ENCODE results near the gene CRYBA4. TPM values are rescaled to one million over a fixed set of nuclear protein-coding genes. Genes with fewer than 3 reads are reported as not detected.

The CRYBA4 gene
- total and polyA plus RNA-seq, 10 of the 15 experiments (the other 5 are each of a cell fraction or from before 2014, with no cell fraction given), result 0.12 to 0.17 TPM; not detected in 8

GRCh38 chr22:26584010-26584409, 37.8 kb upstream of the CRYBA4 start:
- FAIRE-seq (no peak), ATAC-seq (no peak), DNase-seq (ENCODE audit: low read depth, low spot score) (no peak)
- intact Hi-C loops (cut with micrococcal nuclease; ENCODE audit: unreplicated experiment), result no loop called here
- Histone ChIP-seq H3K9me3 (replicated peaks; ENCODE audit: control insufficient read depth, insufficient read depth, low read length) (no peaks in the 10 kb centered on the region), H3K9ac (ENCODE audit: control insufficient read depth, insufficient read depth, low read length) (no peak overlapping the region), H4K20me1 (ENCODE audit: control insufficient read depth, insufficient read depth) (no peaks in the 10 kb centered on the region), H3K4me3 (no peak overlapping the region), H3K36me3 (ENCODE audit: control insufficient read depth in 2 of 2, insufficient read depth in 2 of 2, low read length in 1 of 2) (peaks cover 2 to 7% of the 10 kb centered on the region in 2 experiments), H3K27me3 (replicated peaks in 1 of 2; ENCODE audit: control insufficient read depth in 2 of 2, insufficient read depth in 2 of 2, low read length in 1 of 2) (no peaks in the 10 kb centered on the region), H3K27ac (ENCODE audit: control insufficient read depth, insufficient read depth) (no peak overlapping the region), H3K79me2 (ENCODE audit: control insufficient read depth, insufficient read depth, low read length) (peaks cover 27% of the 10 kb centered on the region), H3K4me2 (ENCODE audit: control insufficient read depth, insufficient read depth) (no peak overlapping the region), H2AFZ (ENCODE audit: control insufficient read depth, low read depth, low read length) (no peak overlapping the region), H3K4me1 (ENCODE audit: control insufficient read depth, insufficient read depth, low read length) (peaks cover 26% of the 10 kb centered on the region)
- SMC1A ChIA-PET (ENCODE audit: uncharacterized antibody, unreplicated experiment), result no interaction called here
- CTCF ChIA-PET, result interaction anchor here (0.7 to 1.1 kb wide), 4 partner anchors 26 to 82 kb away, joined by 3 to 4 read pairs (median 4); no protein-coding TSS in a partner anchor
- RAD21 ChIA-PET (ENCODE audit: unreplicated experiment), result interaction anchor here (1.6 kb wide), 1 partner anchor 8 kb away, joined by 5 read pairs; no protein-coding TSS in a partner anchor
- TF ChIP-seq SUPT20H (IDR thresholded peaks at IDR 0.05; ENCODE audit: borderline replicate concordance, control insufficient read depth, low read depth, low read length) (no peak), SMARCA5 (IDR thresholded peaks at IDR 0.05) (0 out of 2 replicates have a peak, but pooled peaks have one; percentile 45)
- in situ Hi-C loops (cut with MboI), result no loop called here
- 73% methylated on average over 4 of the region's 4 CpGs for WGBS (ENCODE audit: insufficient coverage, insufficient replicate concordance, low lambda C conversion rate, missing lambda C conversion rate)
- BruUV-seq (replicated peaks), result no TSS peak
- POLR2A ChIA-PET, result interaction anchor here (0.6 to 1.1 kb wide), 2 partner anchors 10 to 58 kb away, joined by 3 read pairs; no protein-coding TSS in a partner anchor

GRCh38 chr22:26585104-26585790, 36.5 kb upstream of the CRYBA4 start:
- SMC1A ChIA-PET (ENCODE audit: uncharacterized antibody, unreplicated experiment), result no interaction called here
- Histone ChIP-seq H3K4me3 (no peak overlapping the region), H3K27ac (ENCODE audit: control insufficient read depth, insufficient read depth) (no peak overlapping the region), H3K79me2 (ENCODE audit: control insufficient read depth, insufficient read depth, low read length) (peaks cover 34% of the 10 kb centered on the region), H3K27me3 (replicated peaks in 1 of 2; ENCODE audit: control insufficient read depth in 2 of 2, insufficient read depth in 2 of 2, low read length in 1 of 2) (no peaks in the 10 kb centered on the region), H4K20me1 (ENCODE audit: control insufficient read depth, insufficient read depth) (no peaks in the 10 kb centered on the region), H3K9ac (ENCODE audit: control insufficient read depth, insufficient read depth, low read length) (no peak overlapping the region), H2AFZ (ENCODE audit: control insufficient read depth, low read depth, low read length) (no peak overlapping the region), H3K36me3 (ENCODE audit: control insufficient read depth in 2 of 2, insufficient read depth in 2 of 2, low read length in 1 of 2) (peaks cover 2 to 7% of the 10 kb centered on the region in 2 experiments), H3K4me2 (ENCODE audit: control insufficient read depth, insufficient read depth) (no peak overlapping the region), H3K4me1 (ENCODE audit: control insufficient read depth, insufficient read depth, low read length) (peaks cover 20% of the 10 kb centered on the region), H3K9me3 (replicated peaks; ENCODE audit: control insufficient read depth, insufficient read depth, low read length) (no peaks in the 10 kb centered on the region)
- WGBS (ENCODE audit: insufficient coverage, insufficient replicate concordance, low lambda C conversion rate, missing lambda C conversion rate), result 84% methylated on average over 11 of the region's 11 CpGs
- DNase-seq (ENCODE audit: low read depth, low spot score) (no peak), ATAC-seq (no peak), FAIRE-seq (no peak)
- RAD21 ChIA-PET (ENCODE audit: unreplicated experiment), result interaction anchor here (0.5 to 1.6 kb wide), 2 partner anchors 7 to 56 kb away, joined by 3 to 5 read pairs; no protein-coding TSS in a partner anchor
- no TSS peak for BruUV-seq (replicated peaks)
- CTCF ChIA-PET, result interaction anchor here (0.8 to 1.0 kb wide), 2 partner anchors 50 to 81 kb away, joined by 3 read pairs; no protein-coding TSS in a partner anchor
- in situ Hi-C loops (cut with MboI), result no loop called here
- intact Hi-C loops (cut with micrococcal nuclease; ENCODE audit: unreplicated experiment), result no loop called here
- POLR2A ChIA-PET, result interaction anchor here (0.6 to 1.2 kb wide), 2 partner anchors 20 to 37 kb away, joined by 3 read pairs; no protein-coding TSS in a partner anchor
- no peak for TF ChIP-seq KLF5 (IDR thresholded peaks at IDR 0.05; ENCODE audit: partially characterized antibody)
- no peak for TF ChIP-seq CBX5 (IDR thresholded peaks at IDR 0.05; ENCODE audit: low read depth)
- no peak for TF ChIP-seq ZBTB11 (CRISPR knock-in tag; IDR thresholded peaks at IDR 0.05)
- no peak for TF ChIP-seq TCF12 (IDR thresholded peaks at IDR 0.05; ENCODE audit: low read depth, low read length)
- TF ChIP-seq ZNF384 (IDR thresholded peaks at IDR 0.05; ENCODE audit: borderline replicate concordance, low read depth, low read length), result no peak
- no peak for TF ChIP-seq USF1 (IDR thresholded peaks at IDR 0.05; ENCODE audit: borderline replicate concordance, extremely low read length, insufficient read depth, low read depth, low read length)
- TF ChIP-seq STAT3 (IDR thresholded peaks at IDR 0.05; ENCODE audit: low read depth, low read length), result no peak
- TF ChIP-seq SRF (IDR thresholded peaks at IDR 0.05; ENCODE audit: low read depth in 2 of 2, low read length in 2 of 2), result no peak
- TF ChIP-seq NRF1 (conservative IDR thresholded peaks at IDR 0.05; ENCODE audit: low read depth, low read length), result no peak
